Naive thymus-derived CD4-positive, alpha-beta T cell (primary cell): ENCODE measurements around the gene CDH4. TPM values are rescaled to one million over a fixed set of nuclear protein-coding genes. Genes with fewer than 3 reads are reported as not detected.

ENCODE experiments used
- ATAC-seq: fragments of 150-1000 bp; cut with Tn5 transposase; 2 replicates; pipeline ENCODE4 v1.10.0; 2021; ENCODE audit warnings: mild to moderate bottlenecking, moderate library complexity
- CTCF ChIA-PET: fragments of 350-600 bp; sonication (Branson Sonifier 250); formaldehyde crosslinking; loops from one replicate; lab custom pipeline; 2021; ENCODE audit warnings: antibody characterized with exemption; lab: Charles Lee
- POLR2A ChIA-PET: fragments of 350-600 bp; sonication (Branson Sonifier 250); formaldehyde crosslinking; loops from one replicate; lab custom pipeline; 2021; ENCODE audit warnings: antibody characterized with exemption, inconsistent platforms; lab: Charles Lee
- DNase-seq, 9 donors: peaks; one replicate each; pipeline versions ENCODE4 v3.0.0 to v3.0.0-alpha.2; 2020 to 2022; ENCODE audit warnings: mixed read lengths in 1 of 9
- H3K27ac ChIP-seq: one replicate; pipeline ENCODE4 v1.7.0; 2013; ENCODE audit warnings: mild to moderate bottlenecking, low read depth, low read length, moderate library complexity
- H3K27me3 ChIP-seq, 2 donors: one replicate each; pipeline ENCODE4 v1.7.0; 2013; ENCODE audit warnings: low read length in 2 of 2, mild to moderate bottlenecking in 2 of 2, moderate library complexity in 2 of 2; ENCODE audit not compliant: control insufficient read depth in 2 of 2, insufficient read depth in 2 of 2
- H3K36me3 ChIP-seq, 3 experiments: 1 replicate in 2 of 3; 2 replicates in 1 of 3; pipeline ENCODE4 v1.7.0; 2013; ENCODE audit warnings: low read length in 3 of 3, mild to moderate bottlenecking in 3 of 3, moderate library complexity in 1 of 3; ENCODE audit not compliant: insufficient read depth in 3 of 3, control insufficient read depth in 2 of 3
- H3K4me1 ChIP-seq, 2 donors: one replicate each; pipeline ENCODE4 v1.7.0; 2013; ENCODE audit warnings: low read length in 2 of 2, mild to moderate bottlenecking in 2 of 2, moderate library complexity in 1 of 2; ENCODE audit not compliant: control insufficient read depth in 2 of 2, insufficient read depth in 2 of 2
- H3K4me3 ChIP-seq: 2 replicates; pipeline ENCODE4 v1.7.0; 2013; ENCODE audit warnings: mild to moderate bottlenecking, low read length
- H3K9me3 ChIP-seq, 3 experiments: 1 replicate in 2 of 3; 2 replicates in 1 of 3; pipeline ENCODE4 v1.7.0; 2013; ENCODE audit warnings: low read length in 3 of 3; ENCODE audit not compliant: control insufficient read depth in 2 of 3
- H3K27ac Mint-ChIP-seq, 9 donors: one replicate each; pipeline ENCODE4 v1.8.0; 2020 to 2022; ENCODE audit warnings: mixed read lengths in 9 of 9, mild to moderate bottlenecking in 8 of 9, moderate library complexity in 5 of 9, inconsistent platforms in 2 of 9
- H3K27me3 Mint-ChIP-seq, 5 donors: one replicate each; pipeline ENCODE4 v1.8.0; 2021 to 2022; ENCODE audit warnings: mixed read lengths in 5 of 5, mild to moderate bottlenecking in 1 of 5
- H3K36me3 Mint-ChIP-seq, 5 donors: one replicate each; pipeline ENCODE4 v1.8.0; 2020 to 2022; ENCODE audit warnings: mixed read lengths in 5 of 5, mild to moderate bottlenecking in 3 of 5, inconsistent platforms in 1 of 5
- H3K4me1 Mint-ChIP-seq, 7 donors: one replicate each; pipeline ENCODE4 v1.8.0; 2020 to 2022; ENCODE audit warnings: mixed read lengths in 7 of 7, mild to moderate bottlenecking in 3 of 7, inconsistent platforms in 1 of 7
- H3K4me3 Mint-ChIP-seq, 10 donors: one replicate each; pipeline ENCODE4 v1.8.0; 2020 to 2022; ENCODE audit warnings: mild to moderate bottlenecking in 10 of 10, mixed read lengths in 10 of 10, moderate library complexity in 6 of 10, inconsistent platforms in 2 of 10
- H3K9me3 Mint-ChIP-seq, 11 donors: one replicate each; pipeline ENCODE4 v1.8.0; 2020 to 2022; ENCODE audit warnings: mixed read lengths in 11 of 11, mild to moderate bottlenecking in 4 of 11, inconsistent platforms in 1 of 11, moderate library complexity in 1 of 11
- intact Hi-C, 2 donors: fragments of 100-400 bp; cut with micrococcal nuclease; formaldehyde crosslinking; loops; one replicate each; pipeline ENCODE4 v1.15.1; 2023
- polyA plus RNA-seq, 2 donors: library from polyadenylated mRNA; unstranded; fragments of 300-500 nt; fragmentation: Illumina TruSeq; gene quantifications; one replicate each; pipeline ENCODE4 v1.2.3, GENCODE V29; 2021
- total RNA-seq, 6 experiments: library from RNA in 5 of 6; stranded (reverse) in 5 of 6; gene quantifications; 1 replicate in 5 of 6; 2 replicates in 1 of 6; pipeline ENCODE4 v1.2.3 and lab custom pipeline; 2021 to 2026

CDH4 gene
- total and polyA plus RNA-seq, 7 experiments from 2014 or later = 0.05 to 0.43 (median 0.14) TPM; not detected in 1

GRCh38 chr20:61909821-61910220 lies 657.8 kb downstream of the CDH4 start:
- Histone ChIP-seq H3K36me3 (no peaks in the 10 kb centered on the region), H3K4me3 (no peak overlapping the region), H3K4me1 (no peaks in the 10 kb centered on the region), H3K27ac (no peak overlapping the region), H3K9me3 (no peaks in the 10 kb centered on the region), H3K27me3 (no peaks in the 10 kb centered on the region)
- Mint-ChIP-seq H3K4me3 (no peak overlapping the region), H3K4me1 (peaks cover 0 to 12% (median 0%) of the 10 kb centered on the region in 7 donors), H3K27ac (no peak overlapping the region), H3K27me3 (peaks cover 0 to 7% (median 5%) of the 10 kb centered on the region in 5 donors), H3K36me3 (no peaks in the 10 kb centered on the region), H3K9me3 (peaks cover 0 to 2% (median 0%) of the 10 kb centered on the region in 11 donors)
- CTCF ChIA-PET = no interaction called here
- POLR2A ChIA-PET = no interaction called here
- ATAC-seq (no peak), DNase-seq (no peak)
- intact Hi-C loops = no loop called here

- Histone ChIP-seq H3K4me1 (no peaks in the 10 kb centered on the region), H3K4me3 (no peak overlapping the region), H3K9me3 (no peaks in the 10 kb centered on the region), H3K36me3 (no peaks in the 10 kb centered on the region), H3K27me3 (no peaks in the 10 kb centered on the region), H3K27ac (no peak overlapping the region)
- peaks cover 0 to 18% (median 6%) of the 10 kb centered on the region in 5 donors for H3K27me3 Mint-ChIP-seq
- CTCF ChIA-PET = no interaction called here
- POLR2A ChIA-PET = no interaction called here
- peaks cover 0 to 12% (median 0%) of the 10 kb centered on the region in 7 donors for H3K4me1 Mint-ChIP-seq
- DNase-seq (no peak), ATAC-seq (no peak)
- H3K36me3 Mint-ChIP-seq = no peaks in the 10 kb centered on the region
- intact Hi-C loops = no loop called here
- peaks cover 0 to 2% (median 0%) of the 10 kb centered on the region in 11 donors for H3K9me3 Mint-ChIP-seq
- H3K27ac Mint-ChIP-seq = no peak overlapping the region
- H3K4me3 Mint-ChIP-seq = peak overlapping the region in 1 of 10 donors; percentile 30
Measured at GRCh38 chr20:61911824-61912223, 659.8 kb downstream of the CDH4 start.

GRCh38 chr20:61912665-61913422 lies 660.8 kb downstream of the CDH4 start:
- POLR2A ChIA-PET = no interaction called here
- H3K9me3 Mint-ChIP-seq = peaks cover 0 to 2% (median 0%) of the 10 kb centered on the region in 11 donors
- no peaks in the 10 kb centered on the region for H3K36me3 Mint-ChIP-seq
- no peak for DNase-seq
- H3K4me1 Mint-ChIP-seq = peaks cover 0 to 12% (median 0%) of the 10 kb centered on the region in 7 donors
- H3K27me3 ChIP-seq = no peaks in the 10 kb centered on the region
- no peak overlapping the region for H3K4me3 ChIP-seq
- H3K4me1 ChIP-seq = no peaks in the 10 kb centered on the region
- H3K36me3 ChIP-seq = no peaks in the 10 kb centered on the region
- peak overlapping the region in 1 of 9 donors; percentile 42 for H3K27ac Mint-ChIP-seq
- no peak overlapping the region for H3K4me3 Mint-ChIP-seq
- CTCF ChIA-PET = no interaction called here
- no peaks in the 10 kb centered on the region for H3K9me3 ChIP-seq
- no peak overlapping the region for H3K27ac ChIP-seq
- peaks cover 0 to 23% (median 6%) of the 10 kb centered on the region in 5 donors for H3K27me3 Mint-ChIP-seq
- intact Hi-C loops = no loop called here
- ATAC-seq = no peak

- Mint-ChIP-seq H3K27me3 (peaks cover 0 to 23% (median 6%) of the 10 kb centered on the region in 5 donors), H3K27ac (no peak overlapping the region), H3K36me3 (no peaks in the 10 kb centered on the region), H3K4me3 (no peak overlapping the region), H3K9me3 (peaks cover 0 to 2% (median 0%) of the 10 kb centered on the region in 11 donors), H3K4me1 (peaks cover 0 to 12% (median 0%) of the 10 kb centered on the region in 7 donors)
- CTCF ChIA-PET = no interaction called here
- intact Hi-C loops = no loop called here
- Histone ChIP-seq H3K9me3 (no peaks in the 10 kb centered on the region), H3K27ac (no peak overlapping the region), H3K4me1 (no peaks in the 10 kb centered on the region), H3K36me3 (no peaks in the 10 kb centered on the region), H3K27me3 (no peaks in the 10 kb centered on the region), H3K4me3 (no peak overlapping the region)
- DNase-seq = no peak
- ATAC-seq = no peak
- POLR2A ChIA-PET = no interaction called here
Measured at GRCh38 chr20:61913423-61914225, 661.6 kb downstream of the CDH4 start.

- intact Hi-C loops = no loop called here
- no peaks in the 10 kb centered on the region for H3K9me3 ChIP-seq
- no peak overlapping the region for H3K27ac Mint-ChIP-seq
- no peak overlapping the region for H3K4me3 Mint-ChIP-seq
- H3K4me1 ChIP-seq = no peaks in the 10 kb centered on the region
- POLR2A ChIA-PET = no interaction called here
- H3K4me3 ChIP-seq = no peak overlapping the region
- H3K36me3 ChIP-seq = no peaks in the 10 kb centered on the region
- DNase-seq = no peak
- H3K36me3 Mint-ChIP-seq = no peaks in the 10 kb centered on the region
- H3K4me1 Mint-ChIP-seq = peaks cover 0 to 12% (median 0%) of the 10 kb centered on the region in 7 donors
- ATAC-seq = no peak
- H3K27me3 Mint-ChIP-seq = peaks cover 0 to 23% (median 6%) of the 10 kb centered on the region in 5 donors
- no peaks in the 10 kb centered on the region for H3K27me3 ChIP-seq
- CTCF ChIA-PET = no interaction called here
- no peak overlapping the region for H3K27ac ChIP-seq
- H3K9me3 Mint-ChIP-seq = peaks cover 0 to 2% (median 0%) of the 10 kb centered on the region in 11 donors
Measured at GRCh38 chr20:61915101-61915500, 663.0 kb downstream of the CDH4 start.

- H3K27ac Mint-ChIP-seq = no peak overlapping the region
- H3K9me3 Mint-ChIP-seq = no peaks in the 10 kb centered on the region
- POLR2A ChIA-PET = no interaction called here
- H3K27me3 ChIP-seq = no peaks in the 10 kb centered on the region
- intact Hi-C loops = no loop called here
- no peak overlapping the region for H3K4me3 Mint-ChIP-seq
- peaks cover 0 to 12% (median 0%) of the 10 kb centered on the region in 7 donors for H3K4me1 Mint-ChIP-seq
- CTCF ChIA-PET = no interaction called here
- H3K27ac ChIP-seq = no peak overlapping the region
- no peaks in the 10 kb centered on the region for H3K36me3 Mint-ChIP-seq
- no peaks in the 10 kb centered on the region for H3K9me3 ChIP-seq
- no peak for DNase-seq
- no peak overlapping the region for H3K4me3 ChIP-seq
- ATAC-seq = no peak
- no peaks in the 10 kb centered on the region for H3K36me3 ChIP-seq
- no peaks in the 10 kb centered on the region for H3K4me1 ChIP-seq
- peaks cover 0 to 23% (median 6%) of the 10 kb centered on the region in 5 donors for H3K27me3 Mint-ChIP-seq
Measured at GRCh38 chr20:61916318-61916891, 664.3 kb downstream of the CDH4 start.
